ENCODE measurements around the gene BTBD9. TPM values are rescaled to one million over a fixed set of nuclear protein-coding genes. Genes with fewer than 3 reads are reported as not detected.
A peak's percentile ranks its signal among the peaks of the same experiment; 100 is the strongest.

Gene BTBD9
- total and polyA plus RNA-seq, 9 of the 15 experiments (the other 6 are each of a cell fraction or from before 2014, with no cell fraction given): 0.08 to 1.6 (median 0.58) TPM

- Histone ChIP-seq H3K27me3 (ENCODE audit: control insufficient read depth in 2 of 2, insufficient read depth in 2 of 2, low read length in 2 of 2) (peaks cover 55 to 79% of the 10 kb centered on the region in 2 experiments), H3K36me3 (ENCODE audit: control insufficient read depth, insufficient read depth, low read length) (no peaks in the 10 kb centered on the region), H3K4me3 (no peak overlapping the region), H4K20me1 (replicated peaks; ENCODE audit: control insufficient read depth, insufficient read depth, low read length) (peaks cover 10% of the 10 kb centered on the region; the same call in 1 of the 2 replicates), H3K4me1 (replicated peaks in 1 of 2; ENCODE audit: control insufficient read depth in 2 of 2, insufficient read depth in 2 of 2, low read length in 2 of 2) (no peaks in the 10 kb centered on the region; a peak in 1 of 5 replicates), H3K4me2 (ENCODE audit: insufficient read depth, low read length) (no peak overlapping the region), H2AFZ (ENCODE audit: low read depth, low read length) (no peak overlapping the region), H3K9me1 (ENCODE audit: control insufficient read depth, insufficient read depth, low read length) (no peaks in the 10 kb centered on the region), H3K79me2 (ENCODE audit: control insufficient read depth, insufficient read depth, low read length) (no peaks in the 10 kb centered on the region), H3K27ac (ENCODE audit: extremely low read depth, low read depth, low read length) (no peak overlapping the region), H3K9ac (ENCODE audit: insufficient read depth in 1 of 2, low read depth in 2 of 2, low read length in 2 of 2) (no peak overlapping the region), H3K9me3 (replicated peaks; ENCODE audit: control insufficient read depth, insufficient read depth, low read depth, low read length) (no peaks in the 10 kb centered on the region)
- ATAC-seq: no peak
- in situ Hi-C loops (cut with MboI) (no loop called here), intact Hi-C loops (cut with micrococcal nuclease) (no loop called here)
- TF ChIP-seq E2F5 (CRISPR knock-in tag; IDR thresholded peaks at IDR 0.05) (no peak), ZFP36 (IDR thresholded peaks at IDR 0.05; ENCODE audit: low read depth, low read length, partially characterized antibody) (peak; percentile 79)
- no TSS peak for BruUV-seq (replicated peaks)
- no peak for DNase-seq (ENCODE audit: extremely low read depth in 1 of 4, low spot score in 3 of 4)
- POLR2A ChIA-PET: no interaction called here
- WGBS (ENCODE audit: insufficient coverage, low coverage, missing lambda C conversion rate): 8% methylated on average over 2 of the region's 2 CpGs
- CTCF ChIA-PET (ENCODE audit: low intra/inter-chr PET ratio): no interaction called here
- FAIRE-seq: no peak
Measured at GRCh38 chr6:38178584-38178886, 461.2 kb downstream of the BTBD9 start.

- 20% methylated on average over 14 of the region's 14 CpGs for WGBS (ENCODE audit: insufficient coverage, low coverage, missing lambda C conversion rate)
- H3K9me1 ChIP-seq (ENCODE audit: control insufficient read depth, insufficient read depth, low read length): no peaks in the 10 kb centered on the region
- intact Hi-C loops (cut with micrococcal nuclease): no loop called here
- no peaks in the 10 kb centered on the region for H3K79me2 ChIP-seq (ENCODE audit: control insufficient read depth, insufficient read depth, low read length)
- H3K27ac ChIP-seq (ENCODE audit: extremely low read depth, low read depth, low read length): no peak overlapping the region
- H3K4me2 ChIP-seq (ENCODE audit: insufficient read depth, low read length): no peak overlapping the region
- no TSS peak for BruUV-seq (replicated peaks)
- no peak overlapping the region for H3K4me3 ChIP-seq
- H3K27me3 ChIP-seq (ENCODE audit: control insufficient read depth in 2 of 2, insufficient read depth in 2 of 2, low read length in 2 of 2): peaks cover 59 to 84% of the 10 kb centered on the region in 2 experiments
- ChIA-PET CTCF (ENCODE audit: low intra/inter-chr PET ratio) (no interaction called here), POLR2A (interaction anchor here (1.4 kb wide), 1 partner anchor 13 kb away, joined by 3 read pairs; no protein-coding TSS in a partner anchor)
- no peaks in the 10 kb centered on the region; a peak in 1 of 5 replicates for H3K4me1 ChIP-seq (replicated peaks in 1 of 2; ENCODE audit: control insufficient read depth in 2 of 2, insufficient read depth in 2 of 2, low read length in 2 of 2)
- DNase-seq (ENCODE audit: extremely low read depth in 1 of 4, low spot score in 3 of 4): no peak
- peaks cover 14% of the 10 kb centered on the region; the same call in 1 of the 2 replicates for H4K20me1 ChIP-seq (replicated peaks; ENCODE audit: control insufficient read depth, insufficient read depth, low read length)
- no peaks in the 10 kb centered on the region for H3K9me3 ChIP-seq (replicated peaks; ENCODE audit: control insufficient read depth, insufficient read depth, low read depth, low read length)
- in situ Hi-C loops (cut with MboI): no loop called here
- H3K36me3 ChIP-seq (ENCODE audit: control insufficient read depth, insufficient read depth, low read length): no peaks in the 10 kb centered on the region
- no peak overlapping the region for H3K9ac ChIP-seq (ENCODE audit: insufficient read depth in 1 of 2, low read depth in 2 of 2, low read length in 2 of 2)
- FAIRE-seq: no peak
- H2AFZ ChIP-seq (ENCODE audit: low read depth, low read length): no peak overlapping the region
- no peak for ATAC-seq
- TF ChIP-seq ZNF134 (CRISPR knock-in tag; conservative IDR thresholded peaks at IDR 0.05) (no peak), HMBOX1 (IDR thresholded peaks at IDR 0.05) (no peak), RAD21 (CRISPR knock-in tag; conservative IDR thresholded peaks at IDR 0.05 in 1 of 2, IDR thresholded peaks at IDR 0.05 in 1 of 2) (no peak), ARID2 (IDR thresholded peaks at IDR 0.05) (no peak), ZNF277 (CRISPR knock-in tag; IDR thresholded peaks at IDR 0.05; ENCODE audit: borderline replicate concordance) (no peak), ELF2 (CRISPR knock-in tag; IDR thresholded peaks at IDR 0.05) (no peak), TCFL5 (CRISPR knock-in tag; conservative IDR thresholded peaks at IDR 0.05) (no peak), GMEB1 (CRISPR knock-in tag; IDR thresholded peaks at IDR 0.05) (no peak)
Measured at GRCh38 chr6:38177882-38178583, 461.7 kb downstream of the BTBD9 start.
